K562 (cell line): ENCODE results near the gene C2CD2L. TPM values are rescaled to one million over a fixed set of nuclear protein-coding genes. Genes with fewer than 3 reads are reported as not detected.
A peak's percentile ranks its signal among the peaks of the same experiment; 100 is the strongest.

Source experiments
- ATAC-seq: fragments of 200-7000 bp; cut with Tn5 transposase; 3 replicates; pipeline ENCODE4 v1.9.1; 2020; ENCODE audit warnings: moderate library complexity
- BruUV-seq: library from RNA; stranded (reverse); fragments of 400-500 nt; replicated peaks from 2 replicates; lab custom pipeline; 2021; lab: Mats Ljungman, UMichigan
- CTCF ChIA-PET: fragments of 300-600 bp; formaldehyde crosslinking; extraction: SDS; loops from one replicate; lab custom pipeline; 2021; ENCODE audit warnings: low intra/inter-chr PET ratio; lab: Yijun Ruan, JAX
- POLR2A ChIA-PET: fragments of 300-600, 350-650 bp; sonication (Branson Sonifier 250); formaldehyde crosslinking; extraction: SDS; loops from one replicate; lab custom pipeline; 2021; ENCODE audit warnings: antibody characterized with exemption, inconsistent platforms; lab: Yijun Ruan, JAX
- DNase-seq, 4 experiments: peaks; one replicate each; pipeline versions ENCODE4 v3.0.0 to v3.0.0-alpha.2; 2011 to 2018; ENCODE audit warnings: low spot score in 3 of 4, mixed read lengths in 3 of 4; ENCODE audit errors: extremely low read depth in 1 of 4
- FAIRE-seq: peaks from 2 replicates; lab custom pipeline; 2011; peaks lifted over from hg19 to GRCh38; lab: Jason Lieb, UNC
- H2AFZ ChIP-seq: 2 replicates; pipeline ENCODE4 v1.6.0; 2011; ENCODE audit warnings: low read depth, low read length, control low read depth, inconsistent platforms
- H3K27ac ChIP-seq: fragments of 200-600 bp; 3 replicates; pipeline ENCODE4 v1.8.0; 2011; ENCODE audit warnings: low read depth, mild to moderate bottlenecking, control low read depth, inconsistent platforms, low read length, moderate library complexity, mixed read lengths; ENCODE audit errors: extremely low read depth
- H3K27me3 ChIP-seq, 2 experiments: fragments of 300-600 bp in 1 of 2; 2 replicates in 1 of 2; 3 replicates in 1 of 2; pipeline versions ENCODE4 v1.6.0 to v1.8.0; 2011; ENCODE audit warnings: inconsistent platforms in 2 of 2, low read length in 2 of 2, mild to moderate bottlenecking in 1 of 2, mixed read lengths in 1 of 2, moderate library complexity in 1 of 2; ENCODE audit not compliant: control insufficient read depth in 2 of 2, insufficient read depth in 2 of 2
- H3K36me3 ChIP-seq: fragments of 300-600 bp; 3 replicates; pipeline ENCODE4 v1.8.0; 2011; ENCODE audit warnings: mild to moderate bottlenecking, low read length, inconsistent platforms; ENCODE audit not compliant: control insufficient read depth, insufficient read depth
- H3K4me1 ChIP-seq, 2 experiments: fragments of 200-600 bp in 1 of 2; replicated peaks in 1 of 2; 2 replicates in 1 of 2; 3 replicates in 1 of 2; pipeline versions ENCODE4 v1.5.1 to v1.8.0; 2011; ENCODE audit warnings: inconsistent platforms in 2 of 2, low read length in 2 of 2, mild to moderate bottlenecking in 1 of 2, mixed read lengths in 1 of 2, moderate library complexity in 1 of 2; ENCODE audit not compliant: control insufficient read depth in 2 of 2, insufficient read depth in 2 of 2
- H3K4me2 ChIP-seq: 2 replicates; pipeline ENCODE4 v1.6.1; 2011; ENCODE audit warnings: low read length, control low read depth, inconsistent platforms, mixed read lengths; ENCODE audit not compliant: insufficient read depth
- H3K4me3 ChIP-seq: fragments of 200-600 bp; sonication (generic), shearing (Covaris generic); 2 replicates; pipeline ENCODE4 v1.5.1; 2016; ENCODE audit warnings: control low read depth, inconsistent platforms
- H3K79me2 ChIP-seq: fragments of 200-600 bp; 3 replicates; pipeline ENCODE4 v1.8.0; 2011; ENCODE audit warnings: low read length, inconsistent platforms; ENCODE audit not compliant: control insufficient read depth, insufficient read depth
- H3K9ac ChIP-seq, 2 experiments: 2 replicates each; pipeline versions ENCODE4 v1.6.0 to v1.6.1; 2011; ENCODE audit warnings: low read depth in 2 of 2, low read length in 2 of 2, control low read depth in 1 of 2, inconsistent platforms in 1 of 2, mild to moderate bottlenecking in 1 of 2, mixed read lengths in 1 of 2; ENCODE audit not compliant: insufficient read depth in 1 of 2
- H3K9me1 ChIP-seq: one replicate; pipeline ENCODE4 v1.6.0; 2011; ENCODE audit warnings: inconsistent platforms, mild to moderate bottlenecking, low read length, moderate library complexity; ENCODE audit not compliant: control insufficient read depth, insufficient read depth
- H3K9me3 ChIP-seq: replicated peaks from 2 replicates; pipeline ENCODE4 v1.5.1; 2011; ENCODE audit warnings: low read depth, low read length, inconsistent platforms; ENCODE audit not compliant: control insufficient read depth, insufficient read depth
- H4K20me1 ChIP-seq: replicated peaks from 2 replicates; pipeline ENCODE4 v1.6.1; 2011; ENCODE audit warnings: low read length, inconsistent platforms, mixed read lengths; ENCODE audit not compliant: control insufficient read depth, insufficient read depth
- BACH1 ChIP-seq: fragments of 200-800 bp; sonication (Bioruptor generic); IDR thresholded peaks from 2 replicates; pipeline ENCODE4 v1.6.1; 2016; ENCODE audit warnings: missing genetic modification characterization, missing compliant biosample characterization
- CREB5 ChIP-seq: fragments of 250-450 bp; sonication (Bioruptor Pico); IDR thresholded peaks from 2 replicates; pipeline ENCODE4 v1.5.0; 2020; ENCODE audit warnings: mild to moderate bottlenecking
- ETV6 ChIP-seq, 3 experiments: fragments of 150-350 bp in 1 of 3; sonication (generic) in 1 of 3; formaldehyde crosslinking in 1 of 3; IDR thresholded peaks; 2 replicates each; pipeline versions ENCODE4 v1.6.1 to v1.8.0; 2014 to 2022; ENCODE audit warnings: borderline replicate concordance in 2 of 3, low read depth in 2 of 3, antibody characterized with exemption in 1 of 3, low read length in 1 of 3, mild to moderate bottlenecking in 1 of 3, missing genetic modification reagents in 1 of 3
- MECOM ChIP-seq: fragments of 250-450 bp; sonication (Bioruptor Pico); IDR thresholded peaks from 2 replicates; pipeline ENCODE4 v1.8.0; 2022; ENCODE audit warnings: inconsistent platforms
- NRF1 ChIP-seq, 2 experiments: fragments of 450-650 bp; IDR thresholded peaks in 1 of 2; conservative IDR thresholded peaks in 1 of 2; 2 replicates each; pipeline ENCODE4 v1.6.1; 2014; ENCODE audit warnings: mild to moderate bottlenecking in 2 of 2
- POLR2G ChIP-seq: fragments of 200-400 bp; formaldehyde crosslinking; IDR thresholded peaks from 2 replicates; pipeline ENCODE4 v1.6.1; 2017; ENCODE audit warnings: low read depth, mild to moderate bottlenecking, antibody characterized with exemption, low read length, moderate library complexity
- RBFOX2 ChIP-seq: fragments of 200-400 bp; formaldehyde crosslinking; IDR thresholded peaks from 2 replicates; pipeline ENCODE4 v1.6.1; 2017; ENCODE audit warnings: low read depth, mild to moderate bottlenecking, low read length, moderate library complexity
- SMARCB1 ChIP-seq: IDR thresholded peaks from 2 replicates; pipeline ENCODE4 v1.6.1; 2011; ENCODE audit warnings: improper control_type of control experiment, low read depth; ENCODE audit not compliant: insufficient read length
- TFAM ChIP-seq: fragments of 250-450 bp; sonication (Bioruptor Pico); conservative IDR thresholded peaks from 2 replicates; pipeline ENCODE4 v1.5.0; 2021; ENCODE audit warnings: mild to moderate bottlenecking, moderate library complexity
- THAP7 ChIP-seq: fragments of 250-450 bp; sonication (Bioruptor Pico); IDR thresholded peaks from 2 replicates; pipeline ENCODE4 v1.5.0; 2021
- ZNF445 ChIP-seq: fragments of 250-450 bp; sonication (Bioruptor Pico); IDR thresholded peaks from 2 replicates; pipeline ENCODE4 v1.4.0; 2020; ENCODE audit warnings: low read depth, mild to moderate bottlenecking, moderate library complexity
- ZNF589 ChIP-seq: fragments of 200-800 bp; sonication (Bioruptor generic); IDR thresholded peaks from 2 replicates; pipeline ENCODE4 v1.6.1; 2016; ENCODE audit warnings: low read depth, missing genetic modification characterization, missing compliant biosample characterization
- WGBS: fragments of 100-300 bp; shearing (Covaris generic); methylation state at CpG from one replicate; pipeline ENCODE4 v1.1.6; 2016; ENCODE audit warnings: low coverage, mixed read lengths; ENCODE audit not compliant: insufficient coverage; ENCODE audit errors: missing lambda C conversion rate; 5-methylcytosine and 5-hydroxymethylcytosine counted together
- in situ Hi-C: fragments of 300-500 bp; cut with MboI; formaldehyde crosslinking; loops from 4 replicates; pipeline ENCODE4 v1.15.0; 2018; ENCODE audit warnings: inconsistent platforms, mixed read lengths
- intact Hi-C: fragments of 100-400 bp; cut with micrococcal nuclease; formaldehyde crosslinking; loops from 2 replicates; pipeline ENCODE4 v1.14.2; 2022
- polyA plus RNA-seq, 8 experiments: library from polyadenylated mRNA; depleted of rRNA in 4 of 8; stranded (reverse) in 5 of 8; unstranded in 3 of 8; fragments of >200 nt; fragmentation: Nextera tagmentation in 2 of 8; fragmentation: Illumina TruSeq in 1 of 8; extraction: Ambion mirVana in 2 of 8; extraction: Trizol in 1 of 8; gene quantifications; 2 replicates each; pipeline versions ENCODE4 v1.2.1 to v1.2.3, GENCODE V29; 2011 to 2014; ENCODE audit warnings: inconsistent platforms in 1 of 8, missing spikeins in 1 of 8
- total RNA-seq, 7 experiments: library from RNA; depleted of rRNA in 6 of 7; stranded (reverse); fragments of >200 nt in 6 of 7; fragmentation: Illumina TruSeq in 2 of 7; extraction: Trizol in 2 of 7; gene quantifications; 2 replicates each; pipeline versions ENCODE4 v1.2.1 to v1.2.3, GENCODE V29; 2011 to 2021; ENCODE audit warnings: low replicate concordance in 1 of 7
- TF ChIP-seq, protein P1 (sequence below): sonication (generic); formaldehyde crosslinking; IDR thresholded peaks from 2 replicates; pipeline ENCODE4 v1.8.0; 2022; ENCODE audit warnings: missing genetic modification reagents, mild to moderate bottlenecking, borderline replicate concordance

C2CD2L gene
- total and polyA plus RNA-seq, 9 of the 15 experiments (the other 6 are each of a cell fraction or from before 2014, with no cell fraction given): 0.66 to 41.2 (median 14.8) TPM

GRCh38 chr11:119115484-119116234, 8.5 kb downstream of the C2CD2L start (continued):
- TF ChIP-seq CREB5 (CRISPR knock-in tag): no peak
- TF ChIP-seq TFAM (CRISPR knock-in tag): no peak
- no peak for TF ChIP-seq MECOM (CRISPR knock-in tag)
- no peak for TF ChIP-seq ETV6 (IDR thresholded peaks at IDR 0.05; ENCODE audit: borderline replicate concordance in 1 of 2, low read depth in 2 of 2, low read length in 1 of 2)
- TF ChIP-seq ETV6 (CRISPR knock-in tag; IDR thresholded peaks at IDR 0.05; ENCODE audit: borderline replicate concordance): no peak
- no peak for TF ChIP-seq ZNF445 (CRISPR knock-in tag)
- no peak for TF ChIP-seq ZNF589 (CRISPR knock-in tag)

GRCh38 chr11:119116235-119116594, 9.1 kb downstream of the C2CD2L start:
- H3K9ac ChIP-seq: peak overlapping the region; percentile 49 to 80; a peak in 3 of 4 replicates
- ChIA-PET CTCF (no interaction called here), POLR2A (interaction anchor here (0.6 to 1.3 kb wide), 4 partner anchors 10 to 147 kb away, joined by 3 to 4 read pairs (median 3); partner anchors contain the start of gene C2CD2L)
- peaks cover 5% of the 10 kb centered on the region; the same call in 2 of the 3 replicates for H3K79me2 ChIP-seq
- peak overlapping the region; percentile 58; the same call in 2 of the 3 replicates for H3K27ac ChIP-seq
- 67% methylated on average over 5 of the region's 10 CpGs for WGBS
- 0 out of 2 replicates have a peak, but pooled peaks cover 3% of the 10 kb centered on the region for H4K20me1 ChIP-seq
- BruUV-seq: no TSS peak
- peaks cover 13 to 16% of the 10 kb centered on the region in 2 experiments for H3K4me1 ChIP-seq
- H3K27me3 ChIP-seq: no peaks in the 10 kb centered on the region
- H3K9me3 ChIP-seq: no peaks in the 10 kb centered on the region
- intact Hi-C loops (no loop called here), in situ Hi-C loops (no loop called here)
- H3K9me1 ChIP-seq: no peaks in the 10 kb centered on the region
- DNase-seq (no peak), FAIRE-seq (no peak), ATAC-seq (no peak)
- no peak overlapping the region for H3K4me3 ChIP-seq
- peaks cover 72% of the 10 kb centered on the region for H3K36me3 ChIP-seq
- H3K4me2 ChIP-seq: peak overlapping the region; percentile 50
- peak overlapping the region; percentile 69; the same call in 1 of the 2 replicates for H2AFZ ChIP-seq
- 0 out of 2 replicates have a peak, but pooled peaks have one; percentile 3 for TF ChIP-seq POLR2G
- peak; percentile 9 to 31; a peak in 1 of 4 replicates for TF ChIP-seq NRF1 (conservative IDR thresholded peaks at IDR 0.05 in 1 of 2, IDR thresholded peaks at IDR 0.05 in 1 of 2)
- TF ChIP-seq, protein P1, sequence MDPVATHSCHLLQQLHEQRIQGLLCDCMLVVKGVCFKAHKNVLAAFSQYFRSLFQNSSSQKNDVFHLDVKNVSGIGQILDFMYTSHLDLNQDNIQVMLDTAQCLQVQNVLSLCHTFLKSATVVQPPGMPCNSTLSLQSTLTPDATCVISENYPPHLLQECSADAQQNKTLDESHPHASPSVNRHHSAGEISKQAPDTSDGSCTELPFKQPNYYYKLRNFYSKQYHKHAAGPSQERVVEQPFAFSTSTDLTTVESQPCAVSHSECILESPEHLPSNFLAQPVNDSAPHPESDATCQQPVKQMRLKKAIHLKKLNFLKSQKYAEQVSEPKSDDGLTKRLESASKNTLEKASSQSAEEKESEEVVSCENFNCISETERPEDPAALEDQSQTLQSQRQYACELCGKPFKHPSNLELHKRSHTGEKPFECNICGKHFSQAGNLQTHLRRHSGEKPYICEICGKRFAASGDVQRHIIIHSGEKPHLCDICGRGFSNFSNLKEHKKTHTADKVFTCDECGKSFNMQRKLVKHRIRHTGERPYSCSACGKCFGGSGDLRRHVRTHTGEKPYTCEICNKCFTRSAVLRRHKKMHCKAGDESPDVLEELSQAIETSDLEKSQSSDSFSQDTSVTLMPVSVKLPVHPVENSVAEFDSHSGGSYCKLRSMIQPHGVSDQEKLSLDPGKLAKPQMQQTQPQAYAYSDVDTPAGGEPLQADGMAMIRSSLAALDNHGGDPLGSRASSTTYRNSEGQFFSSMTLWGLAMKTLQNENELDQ (CRISPR knock-in tag): no peak
- peak; percentile 58 for TF ChIP-seq RBFOX2
- TF ChIP-seq THAP7 (CRISPR knock-in tag): no peak
- TF ChIP-seq SMARCB1: no peak
- no peak for TF ChIP-seq BACH1 (tag)
